ENCODE measurements around the gene MUC5B.

MUC5B gene

GRCh38 chr11:1224111-1224490, 1.2 kb downstream of the MUC5B start:
- H3K27me3 ChIP-seq (replicated peaks; ENCODE audit: control insufficient read depth, insufficient read depth, low read length), result no peaks in the 10 kb centered on the region
- no peak for DNase-seq (ENCODE audit: extremely low read depth, insufficient read length)
- no peak overlapping the region for H3K4me3 ChIP-seq (replicated peaks; ENCODE audit: low read depth, low read length)
- H3K36me3 ChIP-seq (ENCODE audit: control insufficient read depth, insufficient read depth, low read length), result no peaks in the 10 kb centered on the region
- no peak for TF ChIP-seq CTCF (IDR thresholded peaks at IDR 0.05; ENCODE audit: insufficient read depth, low read length, poor library complexity, severe bottlenecking)

GRCh38 chr11:1224491-1225385, 1.9 kb downstream of the MUC5B start:
- Histone ChIP-seq H3K27me3 (replicated peaks; ENCODE audit: control insufficient read depth, insufficient read depth, low read length) (no peaks in the 10 kb centered on the region), H3K4me3 (replicated peaks; ENCODE audit: low read depth, low read length) (no peak overlapping the region), H3K36me3 (ENCODE audit: control insufficient read depth, insufficient read depth, low read length) (no peaks in the 10 kb centered on the region)
- TF ChIP-seq CTCF (IDR thresholded peaks at IDR 0.05; ENCODE audit: insufficient read depth, low read length, poor library complexity, severe bottlenecking), result no peak
- DNase-seq (ENCODE audit: extremely low read depth, insufficient read length), result no peak

- DNase-seq (ENCODE audit: extremely low read depth, insufficient read length), result no peak
- no peak for TF ChIP-seq CTCF (IDR thresholded peaks at IDR 0.05; ENCODE audit: insufficient read depth, low read length, poor library complexity, severe bottlenecking)
- no peaks in the 10 kb centered on the region for H3K27me3 ChIP-seq (replicated peaks; ENCODE audit: control insufficient read depth, insufficient read depth, low read length)
- no peaks in the 10 kb centered on the region for H3K36me3 ChIP-seq (ENCODE audit: control insufficient read depth, insufficient read depth, low read length)
- H3K4me3 ChIP-seq (replicated peaks; ENCODE audit: low read depth, low read length), result no peak overlapping the region
Measured at GRCh38 chr11:1225386-1226225, 2.7 kb downstream of the MUC5B start.

- Histone ChIP-seq H3K4me3 (replicated peaks; ENCODE audit: low read depth, low read length) (no peak overlapping the region), H3K36me3 (ENCODE audit: control insufficient read depth, insufficient read depth, low read length) (no peaks in the 10 kb centered on the region), H3K27me3 (replicated peaks; ENCODE audit: control insufficient read depth, insufficient read depth, low read length) (no peaks in the 10 kb centered on the region)
- TF ChIP-seq CTCF (IDR thresholded peaks at IDR 0.05; ENCODE audit: insufficient read depth, low read length, poor library complexity, severe bottlenecking), result peak; percentile 26
- DNase-seq (ENCODE audit: extremely low read depth, insufficient read length), result no peak
Measured at GRCh38 chr11:1226226-1226985, 3.5 kb downstream of the MUC5B start.

GRCh38 chr11:1226986-1227550, 4.2 kb downstream of the MUC5B start:
- no peaks in the 10 kb centered on the region for H3K27me3 ChIP-seq (replicated peaks; ENCODE audit: control insufficient read depth, insufficient read depth, low read length)
- H3K4me3 ChIP-seq (replicated peaks; ENCODE audit: low read depth, low read length), result no peak overlapping the region
- DNase-seq (ENCODE audit: extremely low read depth, insufficient read length), result no peak
- no peak for TF ChIP-seq CTCF (IDR thresholded peaks at IDR 0.05; ENCODE audit: insufficient read depth, low read length, poor library complexity, severe bottlenecking)
- no peaks in the 10 kb centered on the region for H3K36me3 ChIP-seq (ENCODE audit: control insufficient read depth, insufficient read depth, low read length)

Data from GM06990 (cell line).